Peyer's patch (tissue), 4 donors: Measurements from ENCODE around the gene NFKBIZ. TPM values are rescaled to one million over a fixed set of nuclear protein-coding genes. Genes with fewer than 3 reads are reported as not detected.
A peak's percentile ranks its signal among the peaks of the same experiment; 100 is the strongest.

Experiments used
- DNase-seq, 3 donors: peaks; one replicate each; pipeline ENCODE4 v3.0.0-alpha.2; 2017 to 2019
- H3K27ac ChIP-seq, 4 donors: fragments of 200-600 bp; sonication (generic); one replicate each; pipeline ENCODE4 v1.5.1; 2016 to 2019
- H3K27me3 ChIP-seq, 2 donors: fragments of 200-600 bp; sonication (generic); one replicate each; pipeline ENCODE4 v1.5.1; 2019
- H3K36me3 ChIP-seq, 3 donors: fragments of 200-600 bp; sonication (generic); one replicate each; pipeline ENCODE4 v1.5.1; 2016 to 2019
- H3K4me1 ChIP-seq, 4 donors: fragments of 200-600 bp; sonication (generic); one replicate each; pipeline ENCODE4 v1.5.1; 2016 to 2019
- H3K4me3 ChIP-seq, 4 donors: fragments of 200-600 bp; sonication (generic); 1 replicate in 3 of 4; 2 replicates in 1 of 4; pipeline ENCODE4 v1.5.1; 2016 to 2019; ENCODE audit warnings: mild to moderate bottlenecking in 1 of 4
- H3K9me3 ChIP-seq, 4 donors: fragments of 200-600 bp; sonication (generic); one replicate each; pipeline ENCODE4 v1.5.1; 2016 to 2019; ENCODE audit warnings: mild to moderate bottlenecking in 1 of 4
- CTCF ChIP-seq, 6 experiments: fragments of 450-650 bp in 4 of 6; fragments of 200-600 bp in 2 of 6; sonication (generic) in 1 of 6; IDR thresholded peaks; one replicate each; pipeline ENCODE4 v1.5.1; 2017 to 2019; ENCODE audit warnings: antibody characterized with exemption in 6 of 6, mild to moderate bottlenecking in 3 of 6, moderate library complexity in 1 of 6
- POLR2A ChIP-seq, 2 donors: fragments of 450-650 bp; IDR thresholded peaks; one replicate each; pipeline ENCODE4 v1.5.1; 2017; ENCODE audit warnings: antibody characterized with exemption in 2 of 2, mild to moderate bottlenecking in 2 of 2, moderate library complexity in 2 of 2
- total RNA-seq, 4 donors: library from RNA; depleted of rRNA; stranded (reverse); fragments of >200 nt; gene quantifications; one replicate each; pipeline ENCODE4 v1.1.0, GENCODE V29; 2016

Gene NFKBIZ, protein sequence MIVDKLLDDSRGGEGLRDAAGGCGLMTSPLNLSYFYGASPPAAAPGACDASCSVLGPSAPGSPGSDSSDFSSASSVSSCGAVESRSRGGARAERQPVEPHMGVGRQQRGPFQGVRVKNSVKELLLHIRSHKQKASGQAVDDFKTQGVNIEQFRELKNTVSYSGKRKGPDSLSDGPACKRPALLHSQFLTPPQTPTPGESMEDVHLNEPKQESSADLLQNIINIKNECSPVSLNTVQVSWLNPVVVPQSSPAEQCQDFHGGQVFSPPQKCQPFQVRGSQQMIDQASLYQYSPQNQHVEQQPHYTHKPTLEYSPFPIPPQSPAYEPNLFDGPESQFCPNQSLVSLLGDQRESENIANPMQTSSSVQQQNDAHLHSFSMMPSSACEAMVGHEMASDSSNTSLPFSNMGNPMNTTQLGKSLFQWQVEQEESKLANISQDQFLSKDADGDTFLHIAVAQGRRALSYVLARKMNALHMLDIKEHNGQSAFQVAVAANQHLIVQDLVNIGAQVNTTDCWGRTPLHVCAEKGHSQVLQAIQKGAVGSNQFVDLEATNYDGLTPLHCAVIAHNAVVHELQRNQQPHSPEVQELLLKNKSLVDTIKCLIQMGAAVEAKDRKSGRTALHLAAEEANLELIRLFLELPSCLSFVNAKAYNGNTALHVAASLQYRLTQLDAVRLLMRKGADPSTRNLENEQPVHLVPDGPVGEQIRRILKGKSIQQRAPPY
- total RNA-seq, result 10 to 100 TPM; 37.1 to 70.1 (median 52.9) TPM

DNA sequence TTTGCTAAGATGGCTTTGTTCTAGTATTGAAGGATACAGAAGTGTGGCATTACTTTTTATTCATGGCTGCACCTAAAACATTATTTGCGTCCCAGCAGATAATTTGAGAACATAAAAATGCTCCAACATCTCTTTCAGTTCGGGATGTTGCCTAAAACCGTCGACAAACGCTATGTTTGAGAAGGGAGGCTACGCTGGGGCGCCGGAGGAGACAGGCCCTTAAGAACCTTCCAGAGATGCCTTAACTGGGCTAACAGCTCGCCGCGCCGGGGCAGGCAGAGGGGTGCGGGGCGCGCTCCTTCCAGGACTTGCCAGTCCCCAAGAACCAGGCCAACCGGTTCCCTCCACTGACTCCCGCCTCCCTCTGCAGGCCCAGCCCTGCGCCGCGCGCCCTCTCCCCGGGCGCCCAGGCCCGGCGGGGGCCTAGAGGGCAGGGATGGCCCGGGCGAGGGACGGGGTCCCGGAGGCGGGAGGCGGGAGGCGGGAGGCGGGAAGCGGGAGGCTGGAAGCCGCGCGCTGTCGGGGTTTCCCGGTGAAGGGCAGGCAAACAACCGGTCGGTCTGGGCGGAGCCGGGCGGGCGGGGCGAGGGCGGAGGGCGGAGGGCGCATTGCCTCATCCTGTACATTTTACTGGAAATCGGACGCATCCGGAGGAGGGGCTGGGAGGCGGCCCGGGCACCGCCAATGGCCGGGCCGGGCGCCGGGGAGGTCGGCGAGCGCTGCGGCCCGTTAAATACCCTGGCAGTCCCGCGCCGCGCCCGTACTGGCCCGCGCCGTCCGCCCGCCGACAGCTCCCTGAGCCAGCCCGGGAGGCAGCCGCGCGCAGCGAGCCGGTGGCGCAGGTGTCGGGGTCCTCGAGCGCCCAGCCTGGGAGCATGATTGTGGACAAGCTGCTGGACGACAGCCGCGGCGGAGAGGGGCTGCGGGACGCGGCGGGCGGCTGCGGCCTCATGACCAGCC, at the start of gene NFKBIZ:
NFKBIZ (plus strand) TSS at position 761 of the 960 bp plus-strand sequence; CDS start at position 876, 115 bp downstream.
- peak; percentile 93 to 98 (median 98) for DNase-seq
- Histone ChIP-seq H3K4me3 (peak within 1 kb of the TSS; percentile 84 to 95 (median 92)), H3K27me3 (no peaks in the 10 kb centered on the region), H3K36me3 (peaks cover 0 to 22% (median 5%) of the 10 kb centered on the region in 3 donors), H3K9me3 (no peaks in the 10 kb centered on the region), H3K4me1 (peaks cover 0 to 28% (median 3%) of the 10 kb centered on the region in 4 donors), H3K27ac (peak within 1 kb of the TSS; percentile 99 to 100 (median 100))
- TF ChIP-seq POLR2A (IDR thresholded peaks at IDR 0.05), result peak; percentile 98
- no peak for TF ChIP-seq CTCF (IDR thresholded peaks at IDR 0.05)

DNA sequence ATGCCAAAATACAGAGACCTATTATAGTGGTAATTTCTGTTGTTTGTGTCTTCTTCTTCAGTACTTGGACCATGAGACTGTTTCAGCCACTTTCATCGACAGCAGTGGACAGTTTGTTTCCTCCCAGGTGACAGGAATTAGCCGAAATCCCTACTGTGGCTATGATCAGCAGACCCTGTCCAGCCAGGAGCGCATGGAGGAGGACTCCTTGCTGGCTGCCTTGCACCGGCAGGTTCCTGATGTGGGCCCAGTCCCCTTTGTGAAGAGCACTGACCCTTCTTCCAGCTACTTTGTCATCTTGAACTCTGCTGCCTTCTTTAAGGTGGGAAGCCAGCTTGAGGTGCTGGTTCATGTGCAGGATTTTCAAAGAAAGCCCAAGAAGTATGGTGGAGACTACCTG, 48.1 kb upstream of the NFKBIZ start:
- TF ChIP-seq POLR2A (IDR thresholded peaks at IDR 0.05) (no peak), CTCF (IDR thresholded peaks at IDR 0.05) (no peak)
- Histone ChIP-seq H3K27ac (no peak overlapping the region), H3K9me3 (no peaks in the 10 kb centered on the region), H3K4me1 (no peaks in the 10 kb centered on the region), H3K27me3 (no peaks in the 10 kb centered on the region), H3K4me3 (no peak overlapping the region), H3K36me3 (peaks cover 0 to 8% (median 0%) of the 10 kb centered on the region in 3 donors)
- DNase-seq, result no peak

DNA sequence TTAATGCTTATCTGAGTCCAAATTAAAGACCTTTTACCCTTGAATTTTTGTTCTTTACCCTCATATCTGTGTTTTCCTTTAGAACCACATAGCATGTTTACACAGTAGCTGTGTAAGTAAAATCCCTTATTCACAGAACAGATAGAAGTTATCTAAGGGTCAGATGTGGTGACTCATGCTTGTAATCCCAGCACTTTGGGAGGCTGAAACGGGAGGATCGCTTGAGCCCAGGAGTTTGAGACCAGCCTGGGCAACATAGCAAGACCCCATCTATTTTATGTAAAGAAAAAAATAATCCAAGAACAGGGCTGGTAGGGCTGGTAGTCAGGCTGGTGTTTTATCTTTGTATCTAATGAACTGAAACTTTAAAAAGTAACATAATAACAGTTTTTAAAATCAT, 47.1 kb upstream of the NFKBIZ start:
- Histone ChIP-seq H3K27me3 (no peaks in the 10 kb centered on the region), H3K27ac (no peak overlapping the region), H3K9me3 (no peaks in the 10 kb centered on the region), H3K36me3 (peaks cover 0 to 8% (median 0%) of the 10 kb centered on the region in 3 donors), H3K4me1 (no peaks in the 10 kb centered on the region), H3K4me3 (no peak overlapping the region)
- no peak for DNase-seq
- no peak for TF ChIP-seq CTCF (IDR thresholded peaks at IDR 0.05)
- TF ChIP-seq POLR2A (IDR thresholded peaks at IDR 0.05), result no peak

DNA sequence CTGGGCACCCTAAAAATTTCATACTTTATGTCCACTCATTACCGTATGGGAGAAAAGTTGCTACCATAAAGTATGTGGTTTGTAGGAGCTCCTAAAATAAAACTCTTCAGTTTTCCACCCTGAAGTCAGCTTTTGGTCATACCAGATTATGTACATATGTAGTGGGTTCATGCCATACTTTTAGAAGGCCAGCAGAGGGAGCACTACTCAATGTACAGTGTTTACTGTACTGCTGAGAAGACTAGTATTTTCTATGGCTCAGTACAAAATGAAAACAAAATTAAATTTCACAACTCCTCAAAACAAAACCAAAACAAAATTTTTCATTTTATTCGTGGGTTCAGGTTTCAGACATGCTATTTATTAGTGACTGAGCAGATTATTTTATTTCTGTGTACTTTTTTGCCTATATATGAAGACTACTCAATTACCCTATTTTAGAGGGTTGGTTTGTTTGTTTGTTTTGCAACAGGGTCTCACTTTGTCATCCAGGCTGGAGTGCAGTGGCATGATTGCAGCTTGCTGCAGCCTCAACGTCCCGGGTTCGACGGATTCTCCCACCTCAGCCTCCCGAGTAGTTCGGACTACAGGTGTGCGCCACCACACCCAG, 46.0 kb upstream of the NFKBIZ start:
- Histone ChIP-seq H3K4me1 (no peaks in the 10 kb centered on the region), H3K9me3 (no peaks in the 10 kb centered on the region), H3K36me3 (peaks cover 0 to 8% (median 0%) of the 10 kb centered on the region in 3 donors), H3K27me3 (no peaks in the 10 kb centered on the region), H3K4me3 (no peak overlapping the region), H3K27ac (no peak overlapping the region)
- DNase-seq, result peak in 2 of 3 donors; percentile 44 to 79
- TF ChIP-seq CTCF (IDR thresholded peaks at IDR 0.05) (peak; percentile 68 to 90 (median 88)), POLR2A (IDR thresholded peaks at IDR 0.05) (no peak)

DNA sequence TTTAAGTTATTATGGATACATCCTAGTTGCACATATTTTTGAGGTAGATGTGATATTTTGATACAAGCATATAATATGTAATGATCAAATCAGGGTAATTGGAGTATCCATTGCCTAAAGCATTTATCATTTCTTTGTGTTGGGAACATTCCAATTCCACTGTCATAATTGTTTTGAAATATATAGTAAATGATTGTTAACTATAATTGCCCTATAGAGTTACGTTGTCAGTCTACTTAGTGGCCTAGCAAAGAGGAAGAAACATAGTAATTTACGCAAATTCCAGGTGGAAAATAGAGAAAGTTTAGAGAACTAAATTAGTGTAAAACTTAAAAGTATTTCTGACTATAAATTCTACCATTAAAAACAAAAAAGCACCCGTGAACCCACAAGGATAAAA, 45.4 kb upstream of the NFKBIZ start:
- Histone ChIP-seq H3K27ac (no peak overlapping the region), H3K4me3 (no peak overlapping the region), H3K36me3 (peaks cover 0 to 8% (median 0%) of the 10 kb centered on the region in 3 donors), H3K9me3 (no peaks in the 10 kb centered on the region), H3K4me1 (peaks cover 0 to 2% (median 0%) of the 10 kb centered on the region in 4 donors), H3K27me3 (no peaks in the 10 kb centered on the region)
- TF ChIP-seq POLR2A (IDR thresholded peaks at IDR 0.05), result no peak
- TF ChIP-seq CTCF (IDR thresholded peaks at IDR 0.05), result no peak
- no peak for DNase-seq
